ENCODE measurements around the gene RHEX. TPM values are rescaled to one million over a fixed set of nuclear protein-coding genes. Genes with fewer than 3 reads are reported as not detected.

The RHEX gene
- total and polyA plus RNA-seq, 9 donors, result 0.15 to 13.3 (median 1.8) TPM; not detected in 1

DNA sequence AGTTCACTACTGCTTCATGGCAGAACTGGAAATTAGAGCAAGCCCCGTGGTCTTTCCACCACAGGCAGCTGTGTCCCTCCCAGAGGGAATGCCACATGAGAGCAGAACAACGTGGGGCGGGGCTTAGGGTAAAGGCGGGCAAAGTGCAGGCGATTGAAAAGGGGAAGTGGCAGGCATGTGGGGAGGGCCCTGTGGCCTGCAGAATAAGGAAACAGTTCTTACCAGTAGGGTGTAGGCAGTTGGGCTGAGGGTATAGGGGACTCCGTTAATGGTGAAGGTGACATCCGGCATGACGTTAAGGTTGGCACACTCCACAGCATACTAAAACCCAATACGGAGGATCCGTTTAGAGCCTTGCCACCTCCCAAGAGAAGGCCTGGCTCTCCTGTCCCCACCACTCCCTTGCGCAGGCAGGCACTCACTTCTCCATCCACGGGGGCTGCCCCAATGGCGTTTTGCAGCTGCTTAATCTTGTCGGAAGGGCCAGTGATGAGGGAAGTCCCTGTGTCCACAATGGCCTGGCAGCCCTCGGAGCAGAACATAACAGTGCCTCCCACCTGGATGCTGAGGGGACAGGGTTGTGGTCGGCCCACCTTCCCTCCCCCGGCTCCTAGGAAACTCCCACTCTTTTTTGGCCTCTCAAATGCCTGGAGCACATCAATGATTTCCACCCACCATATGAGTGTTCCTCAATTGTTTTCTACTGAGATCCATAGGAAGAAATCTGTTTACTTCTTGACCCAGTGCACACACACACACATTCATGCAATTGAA, 40.7 kb upstream of the RHEX start:
- Histone ChIP-seq H3K27me3 (no peaks in the 10 kb centered on the region), H3K9me3 (no peaks in the 10 kb centered on the region), H3K4me3 (no peak overlapping the region), H3K36me3 (no peaks in the 10 kb centered on the region), H3K4me1 (ENCODE audit: insufficient read depth) (no peaks in the 10 kb centered on the region), H3K27ac (no peak overlapping the region)
- TF ChIP-seq, protein P1, sequence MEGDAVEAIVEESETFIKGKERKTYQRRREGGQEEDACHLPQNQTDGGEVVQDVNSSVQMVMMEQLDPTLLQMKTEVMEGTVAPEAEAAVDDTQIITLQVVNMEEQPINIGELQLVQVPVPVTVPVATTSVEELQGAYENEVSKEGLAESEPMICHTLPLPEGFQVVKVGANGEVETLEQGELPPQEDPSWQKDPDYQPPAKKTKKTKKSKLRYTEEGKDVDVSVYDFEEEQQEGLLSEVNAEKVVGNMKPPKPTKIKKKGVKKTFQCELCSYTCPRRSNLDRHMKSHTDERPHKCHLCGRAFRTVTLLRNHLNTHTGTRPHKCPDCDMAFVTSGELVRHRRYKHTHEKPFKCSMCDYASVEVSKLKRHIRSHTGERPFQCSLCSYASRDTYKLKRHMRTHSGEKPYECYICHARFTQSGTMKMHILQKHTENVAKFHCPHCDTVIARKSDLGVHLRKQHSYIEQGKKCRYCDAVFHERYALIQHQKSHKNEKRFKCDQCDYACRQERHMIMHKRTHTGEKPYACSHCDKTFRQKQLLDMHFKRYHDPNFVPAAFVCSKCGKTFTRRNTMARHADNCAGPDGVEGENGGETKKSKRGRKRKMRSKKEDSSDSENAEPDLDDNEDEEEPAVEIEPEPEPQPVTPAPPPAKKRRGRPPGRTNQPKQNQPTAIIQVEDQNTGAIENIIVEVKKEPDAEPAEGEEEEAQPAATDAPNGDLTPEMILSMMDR (IDR thresholded peaks at IDR 0.05), result no peak
- no peak for TF ChIP-seq EP300 (IDR thresholded peaks at IDR 0.05)
- TF ChIP-seq POLR2A (IDR thresholded peaks at IDR 0.05), result no peak
- WGBS, 3 donors, result 77 to 82% (median 78%) methylated on average over 17 of the region's 17 CpGs
- no peak for DNase-seq
- intact Hi-C loops (cut with DNase I), result no loop called here

DNA sequence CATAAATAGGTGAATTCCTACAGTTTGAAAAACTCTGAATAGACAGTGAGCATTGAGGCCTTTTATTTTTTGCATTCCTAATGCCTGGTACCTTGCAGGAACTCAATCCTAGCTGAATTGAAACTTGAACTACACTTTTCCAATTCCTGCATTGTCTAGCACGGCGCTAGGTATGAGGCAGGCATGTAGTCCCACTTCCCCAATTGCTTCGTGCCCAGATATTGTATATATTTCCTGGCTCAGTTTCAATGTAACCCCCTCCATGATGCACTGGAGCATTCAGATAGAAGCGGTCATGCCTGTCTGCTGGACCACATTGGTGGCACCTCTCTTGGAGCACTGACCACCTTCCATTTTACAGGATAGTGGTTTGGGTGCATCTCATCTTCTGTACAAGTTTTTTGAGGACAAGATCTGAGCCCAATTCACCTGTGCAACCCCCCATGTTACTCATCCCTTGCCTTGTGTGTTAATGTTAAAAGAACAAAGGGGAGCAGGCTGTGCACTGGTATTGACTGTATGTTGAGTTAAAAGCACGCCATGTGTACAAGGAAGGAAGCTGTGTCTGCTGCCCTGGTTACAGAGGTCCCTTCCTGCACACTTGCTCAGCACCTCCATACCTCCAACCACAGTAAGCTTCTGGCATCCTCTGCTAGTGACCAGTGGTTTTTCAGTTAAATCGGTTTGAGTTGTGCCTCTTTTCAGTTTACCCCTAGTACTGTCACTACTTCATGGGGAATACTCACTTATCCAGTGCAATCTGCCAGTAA, 39.8 kb upstream of the RHEX start:
- WGBS, 3 donors, result 90 to 94% (median 94%) methylated on average over 6 of the region's 6 CpGs
- TF ChIP-seq POLR2A (IDR thresholded peaks at IDR 0.05), result no peak
- TF ChIP-seq, protein P1 (IDR thresholded peaks at IDR 0.05), result no peak
- TF ChIP-seq EP300 (IDR thresholded peaks at IDR 0.05), result no peak

DNA sequence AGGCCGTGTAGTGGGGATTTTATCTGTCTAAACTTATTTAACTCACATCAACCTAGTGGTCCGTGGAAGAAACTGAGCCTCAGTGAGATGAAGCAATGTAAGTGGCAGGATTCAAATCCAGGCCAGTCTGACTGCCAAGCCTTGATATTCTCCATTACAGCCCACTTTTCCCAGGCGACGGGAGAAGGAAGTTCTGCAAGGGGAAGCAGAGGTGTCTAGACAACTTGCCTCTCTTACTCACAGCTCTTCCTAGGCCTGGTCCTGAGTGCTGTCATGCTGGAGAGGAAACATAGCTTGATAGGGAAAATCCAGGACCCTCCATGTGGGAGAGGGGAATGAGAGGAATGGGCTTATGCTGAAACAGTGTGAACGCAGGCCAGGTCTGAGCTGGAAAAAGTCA, 38.4 kb upstream of the RHEX start:
- no peak for DNase-seq
- H3K36me3 ChIP-seq, result no peaks in the 10 kb centered on the region
- no peak overlapping the region for H3K27ac ChIP-seq
- TF ChIP-seq, protein P1 (IDR thresholded peaks at IDR 0.05), result no peak
- no peak for TF ChIP-seq POLR2A (IDR thresholded peaks at IDR 0.05)
- no peak for TF ChIP-seq EP300 (IDR thresholded peaks at IDR 0.05)
- H3K27me3 ChIP-seq, result no peaks in the 10 kb centered on the region
- intact Hi-C loops (cut with DNase I), result no loop called here
- H3K9me3 ChIP-seq, result no peaks in the 10 kb centered on the region
- H3K4me1 ChIP-seq (ENCODE audit: insufficient read depth), result no peaks in the 10 kb centered on the region
- H3K4me3 ChIP-seq, result no peak overlapping the region
- WGBS, 3 donors, result 86 to 92% (median 88%) methylated on average over 5 of the region's 5 CpGs

More for the DNA sequence above, 39.8 kb upstream of the RHEX start:
- intact Hi-C loops (cut with DNase I), result no loop called here
- H3K4me3 ChIP-seq, result no peak overlapping the region
- H3K27ac ChIP-seq, result no peak overlapping the region
- no peak for DNase-seq
- no peaks in the 10 kb centered on the region for H3K27me3 ChIP-seq
- H3K36me3 ChIP-seq, result no peaks in the 10 kb centered on the region
- no peaks in the 10 kb centered on the region for H3K9me3 ChIP-seq
- no peaks in the 10 kb centered on the region for H3K4me1 ChIP-seq (ENCODE audit: insufficient read depth)

DNA sequence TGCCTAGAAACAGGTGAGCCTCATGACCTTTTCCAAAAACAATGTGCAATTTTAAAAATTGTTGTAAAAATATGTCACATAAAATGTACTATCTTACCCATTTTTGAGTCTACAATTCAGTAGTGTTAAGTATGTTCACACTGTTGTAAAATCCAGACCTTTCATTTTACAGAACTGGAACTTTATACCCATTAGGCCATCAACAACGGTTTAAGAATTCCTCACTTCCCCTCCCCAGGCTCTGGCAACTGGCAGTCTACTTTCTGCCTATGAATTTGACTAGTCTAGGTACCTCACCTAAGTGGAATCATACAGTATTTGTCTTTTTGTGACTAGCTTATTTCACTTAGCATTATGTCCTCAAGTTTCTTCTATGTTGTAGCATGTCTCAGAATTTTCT, 37.9 kb upstream of the RHEX start:
- Histone ChIP-seq H3K36me3 (no peaks in the 10 kb centered on the region), H3K27ac (no peak overlapping the region), H3K4me1 (ENCODE audit: insufficient read depth) (no peaks in the 10 kb centered on the region), H3K9me3 (no peaks in the 10 kb centered on the region), H3K4me3 (no peak overlapping the region), H3K27me3 (no peaks in the 10 kb centered on the region)
- intact Hi-C loops (cut with DNase I), result no loop called here
- no peak for DNase-seq
- TF ChIP-seq POLR2A (IDR thresholded peaks at IDR 0.05) (no peak), EP300 (IDR thresholded peaks at IDR 0.05) (no peak)
- TF ChIP-seq, protein P1 (IDR thresholded peaks at IDR 0.05), result no peak
- WGBS, 3 donors, result 79 to 89% (median 82%) methylated on average over 1 of the region's 1 CpG

Measured in ovary (tissue), 9 donors.